MM.1S (cell line): ENCODE results near the gene USP46.

Experiments used
- DNase-seq: peaks from one replicate; pipeline ENCODE4 v3.0.0-alpha.2; 2015
- H2AFZ ChIP-seq: fragments of 300-600 bp; sonication (generic); 2 replicates; pipeline ENCODE4 v1.6.0; 2016; ENCODE audit warnings: antibody characterized with exemption, low read length
- H3F3A ChIP-seq: fragments of 300-600 bp; sonication (generic); 2 replicates; pipeline ENCODE4 v1.6.1; 2016; ENCODE audit warnings: mild to moderate bottlenecking, antibody characterized with exemption, low read length, moderate library complexity, mixed read lengths; ENCODE audit not compliant: insufficient read depth
- H3K27ac ChIP-seq: fragments of 300-600 bp; sonication (generic); 2 replicates; pipeline ENCODE4 v1.5.1; 2016; ENCODE audit warnings: mild to moderate bottlenecking, low read length
- H3K27me3 ChIP-seq: fragments of 300-600 bp; sonication (generic); replicated peaks from 2 replicates; pipeline ENCODE4 v1.6.0; 2016; ENCODE audit warnings: low read length; ENCODE audit not compliant: insufficient read depth
- H3K36me3 ChIP-seq: fragments of 300-600 bp; sonication (generic); replicated peaks from 2 replicates; pipeline ENCODE4 v1.6.1; 2016; ENCODE audit warnings: mild to moderate bottlenecking, low read length, mixed read lengths; ENCODE audit not compliant: insufficient read depth
- H3K4me1 ChIP-seq: fragments of 300-600 bp; sonication (generic); 2 replicates; pipeline ENCODE4 v1.6.1; 2016; ENCODE audit warnings: low read length, mixed read lengths
- H3K4me2 ChIP-seq: fragments of 300-600 bp; sonication (generic); 2 replicates; pipeline ENCODE4 v1.6.0; 2016; ENCODE audit warnings: low read depth, low read length
- H3K4me3 ChIP-seq: fragments of 300-600 bp; sonication (generic); 2 replicates; pipeline ENCODE4 v1.5.1; 2016; ENCODE audit warnings: low read length, mixed read lengths
- H3K79me2 ChIP-seq: fragments of 300-600 bp; sonication (generic); 2 replicates; pipeline ENCODE4 v1.6.1; 2016; ENCODE audit warnings: mixed run types, low read length, mixed read lengths
- H3K9ac ChIP-seq: fragments of 300-600 bp; sonication (generic); 2 replicates; pipeline ENCODE4 v1.6.1; 2016; ENCODE audit warnings: low read length, mixed read lengths
- H3K9me2 ChIP-seq: fragments of 300-600 bp; sonication (generic); replicated peaks from 2 replicates; pipeline ENCODE4 v1.6.1; 2016; ENCODE audit warnings: mild to moderate bottlenecking, low read length, mixed read lengths; ENCODE audit not compliant: insufficient read depth
- H3K9me3 ChIP-seq: fragments of 300-600 bp; sonication (generic); replicated peaks from 2 replicates; pipeline ENCODE4 v1.6.1; 2016; ENCODE audit warnings: mild to moderate bottlenecking, low read length, mixed read lengths; ENCODE audit not compliant: insufficient read depth
- H4K20me1 ChIP-seq: fragments of 300-600 bp; sonication (generic); 2 replicates; pipeline ENCODE4 v1.6.1; 2016; ENCODE audit warnings: mild to moderate bottlenecking, low read length, moderate library complexity, mixed read lengths; ENCODE audit not compliant: insufficient read depth
- CTCF ChIP-seq: fragments of 300-600 bp; sonication (generic); IDR thresholded peaks from 2 replicates; pipeline ENCODE4 v1.5.1; 2016; ENCODE audit warnings: antibody characterized with exemption, low read length, mixed read lengths
- EZH2 ChIP-seq: fragments of 300-600 bp; sonication (generic); optimal IDR thresholded peaks from 2 replicates; pipeline ENCODE3; 2017; ENCODE audit warnings: low read depth, mild to moderate bottlenecking, antibody characterized with exemption, low read length, mixed read lengths
- EZH2phosphoT487 ChIP-seq: fragments of 300-600 bp; sonication (generic); IDR thresholded peaks from 2 replicates; pipeline ENCODE4 v1.6.1; 2018; ENCODE audit warnings: antibody characterized with exemption, low read length

USP46 gene

GRCh38 chr4:52586069-52586468 lies 73.0 kb downstream of the USP46 start:
- Histone ChIP-seq H3F3A (no peaks in the 10 kb centered on the region), H3K36me3 (no peaks in the 10 kb centered on the region), H4K20me1 (no peaks in the 10 kb centered on the region), H3K79me2 (no peaks in the 10 kb centered on the region), H3K9me2 (no peaks in the 10 kb centered on the region), H2AFZ (no peak overlapping the region), H3K4me1 (no peaks in the 10 kb centered on the region), H3K9ac (no peak overlapping the region), H3K27me3 (no peaks in the 10 kb centered on the region), H3K4me3 (no peak overlapping the region), H3K9me3 (no peaks in the 10 kb centered on the region), H3K27ac (no peak overlapping the region), H3K4me2 (no peak overlapping the region)
- TF ChIP-seq EZH2 (no peak), CTCF (no peak), EZH2phosphoT487 (no peak)
- no peak for DNase-seq

- Histone ChIP-seq H3K4me3 (no peak overlapping the region), H3K36me3 (no peaks in the 10 kb centered on the region), H3K27me3 (no peaks in the 10 kb centered on the region), H3K9ac (no peak overlapping the region), H4K20me1 (no peaks in the 10 kb centered on the region), H2AFZ (no peak overlapping the region), H3K27ac (no peak overlapping the region), H3K4me1 (no peaks in the 10 kb centered on the region), H3K4me2 (no peak overlapping the region), H3K79me2 (no peaks in the 10 kb centered on the region), H3K9me3 (no peaks in the 10 kb centered on the region), H3K9me2 (no peaks in the 10 kb centered on the region), H3F3A (no peaks in the 10 kb centered on the region)
- DNase-seq = no peak
- no peak for TF ChIP-seq CTCF
- TF ChIP-seq EZH2phosphoT487 = no peak
- no peak for TF ChIP-seq EZH2
These were observed 73.7 kb downstream of the USP46 start for GRCh38 chr4:52585379-52585778.

GRCh38 chr4:52579602-52580272 lies 79.4 kb downstream of the USP46 start:
- Histone ChIP-seq H3K4me3 (no peak overlapping the region), H3K27ac (no peak overlapping the region), H3K9me3 (no peaks in the 10 kb centered on the region), H3K9me2 (no peaks in the 10 kb centered on the region), H3K4me2 (no peak overlapping the region), H3K4me1 (no peaks in the 10 kb centered on the region), H3K27me3 (no peaks in the 10 kb centered on the region), H3K36me3 (no peaks in the 10 kb centered on the region), H2AFZ (no peak overlapping the region), H3F3A (no peaks in the 10 kb centered on the region), H3K79me2 (no peaks in the 10 kb centered on the region), H4K20me1 (no peaks in the 10 kb centered on the region), H3K9ac (no peak overlapping the region)
- DNase-seq = no peak
- TF ChIP-seq CTCF (no peak), EZH2phosphoT487 (no peak), EZH2 (no peak)
